ENCODE measurements around the gene MYLK.
"Not testable (repeated sequence)": the region's sequence is repeated elsewhere in the genome, so short reads cannot be mapped to it uniquely, and the experiment has no call there.

Gene MYLK

DNA sequence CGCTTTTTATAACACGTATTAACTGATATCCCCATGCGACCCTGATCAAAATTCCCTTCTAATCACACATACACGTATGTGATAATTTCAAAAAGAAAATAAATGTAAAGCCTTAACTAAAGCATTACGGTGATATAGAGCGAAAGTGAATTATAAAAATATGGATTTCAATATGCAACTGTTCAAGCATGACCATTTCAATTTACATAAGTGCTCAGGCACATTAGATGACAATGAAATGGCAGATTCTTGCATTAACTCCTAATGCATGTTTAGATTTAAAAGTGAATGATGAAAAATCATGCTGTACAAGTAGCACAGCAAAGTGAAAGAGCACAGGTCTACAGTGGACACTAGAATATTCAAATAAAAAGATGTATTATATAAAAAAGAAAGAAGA, 140.1 kb downstream of the MYLK start:
- DNase-seq, result no peak

DNA sequence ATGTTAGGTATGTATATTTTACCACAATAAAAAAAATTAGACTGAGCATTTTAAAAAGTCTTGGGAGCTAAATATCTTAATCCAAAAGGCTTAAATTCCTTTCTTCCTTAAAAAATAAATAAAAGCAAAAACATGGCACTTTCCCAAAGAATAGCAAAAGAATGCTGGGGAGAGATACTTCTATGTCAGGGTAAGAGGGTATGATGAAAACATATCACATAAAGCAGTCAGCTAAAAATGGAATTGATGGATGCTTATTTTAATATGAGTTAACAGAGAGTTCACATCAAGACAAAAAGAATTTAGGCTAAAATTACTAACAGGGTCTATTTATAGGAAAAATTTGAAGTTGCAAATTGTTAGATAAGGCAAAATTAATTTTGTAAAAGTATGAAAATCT, 141.0 kb downstream of the MYLK start:
- DNase-seq, result no peak

DNA sequence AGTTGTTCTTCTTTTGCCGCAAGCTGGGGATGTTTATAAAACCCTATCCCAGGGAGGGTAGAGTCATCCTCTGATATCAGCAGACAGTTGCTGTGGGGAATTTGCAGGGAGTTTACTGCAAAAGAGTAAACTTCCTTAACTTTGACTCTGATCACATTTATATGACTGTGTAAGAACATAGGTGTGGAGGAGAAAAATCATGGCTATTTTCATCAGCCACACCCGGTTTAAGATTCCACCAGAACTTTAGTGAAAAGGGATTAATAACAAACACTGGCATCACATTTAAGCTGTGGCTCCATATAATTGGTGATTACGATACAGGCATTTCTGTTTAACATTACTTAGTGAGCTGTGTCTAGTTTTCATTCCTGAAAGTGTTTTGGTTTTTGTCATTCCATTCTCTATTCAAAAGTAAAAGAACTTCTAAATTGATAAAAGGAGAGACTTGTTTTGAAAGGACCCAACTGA, 143.1 kb downstream of the MYLK start:
- DNase-seq, result no peak

DNA sequence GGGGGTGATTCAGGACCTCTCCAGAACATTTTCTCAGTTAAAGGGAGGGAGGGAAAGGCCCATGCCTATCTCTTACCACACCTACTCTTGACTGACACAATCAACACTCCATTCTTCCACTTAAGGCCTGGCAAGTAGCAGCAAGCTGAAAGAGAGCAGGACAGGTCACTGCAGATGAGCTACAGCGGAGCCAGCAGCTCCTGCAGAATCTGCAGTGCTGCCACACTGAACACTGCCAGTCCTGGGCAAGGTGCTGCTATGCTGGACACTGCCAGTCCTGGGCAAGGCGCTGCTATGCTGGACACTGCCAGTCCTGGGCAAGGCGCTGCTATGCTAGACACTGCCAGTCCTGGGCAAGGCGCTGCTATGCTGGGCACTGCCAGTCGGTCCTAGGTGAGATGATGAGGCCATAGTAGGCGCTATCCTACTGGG, 143.7 kb downstream of the MYLK start:
- DNase-seq, result no peak

DNA sequence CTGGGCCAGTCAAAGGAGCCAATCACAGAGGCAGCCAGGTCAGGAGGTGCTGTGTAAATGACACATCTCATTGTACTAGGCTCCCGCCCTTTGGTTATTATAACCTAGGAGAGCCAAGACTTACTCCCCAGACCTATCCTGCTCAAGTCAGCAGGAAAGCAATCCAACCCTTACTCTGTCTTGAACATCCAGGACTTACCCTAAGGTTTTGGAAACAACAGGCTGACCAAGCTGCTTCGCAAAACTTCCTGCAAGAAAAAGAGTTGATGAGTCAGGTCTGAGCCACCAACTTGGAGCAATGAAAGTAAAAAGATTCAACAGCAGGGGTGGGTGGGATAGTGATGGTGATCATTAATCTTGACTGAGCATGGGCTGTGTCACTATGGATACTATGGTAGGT, 144.4 kb downstream of the MYLK start:
- DNase-seq, result no peak

DNA sequence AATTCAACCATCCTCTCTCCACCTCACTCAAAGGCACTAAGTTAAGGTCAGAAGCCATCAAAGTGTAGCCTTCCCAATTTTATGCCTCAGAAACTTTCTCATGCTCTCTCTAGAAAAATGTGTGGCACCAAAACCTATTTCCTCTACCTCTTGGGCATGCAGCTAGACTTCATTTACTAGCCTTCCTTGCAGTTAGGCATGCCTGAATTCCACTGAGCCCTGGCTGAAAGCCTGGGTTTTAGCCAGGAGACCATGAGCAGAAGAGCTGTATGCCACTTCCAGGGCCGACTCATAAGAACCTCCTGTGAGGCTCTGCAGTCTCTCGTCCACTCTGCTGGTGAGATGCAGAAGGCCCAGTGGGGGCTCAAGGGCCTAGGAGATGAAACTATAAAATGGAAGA, 145.0 kb downstream of the MYLK start:
- DNase-seq, result no peak

DNA sequence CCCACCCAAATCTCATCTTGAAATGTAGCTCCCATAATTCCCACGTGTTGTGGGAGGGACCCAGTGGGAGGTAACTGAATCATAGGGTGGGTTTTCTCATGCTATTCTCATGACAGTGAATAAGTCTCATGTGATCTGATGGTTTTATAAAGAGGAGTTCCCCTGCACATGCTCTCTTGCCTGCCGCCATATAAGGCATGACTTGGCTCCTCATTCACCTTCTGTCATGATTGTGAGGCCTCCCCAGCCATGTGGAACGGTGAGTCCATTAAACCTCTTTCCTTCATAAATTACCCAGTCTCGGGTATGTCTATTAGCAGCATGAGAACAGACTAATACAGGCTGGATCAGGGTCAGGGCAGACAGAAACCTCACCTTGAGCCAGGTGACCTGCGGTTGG, 145.6 kb downstream of the MYLK start:
- DNase-seq, result not testable (repeated sequence)

DNA sequence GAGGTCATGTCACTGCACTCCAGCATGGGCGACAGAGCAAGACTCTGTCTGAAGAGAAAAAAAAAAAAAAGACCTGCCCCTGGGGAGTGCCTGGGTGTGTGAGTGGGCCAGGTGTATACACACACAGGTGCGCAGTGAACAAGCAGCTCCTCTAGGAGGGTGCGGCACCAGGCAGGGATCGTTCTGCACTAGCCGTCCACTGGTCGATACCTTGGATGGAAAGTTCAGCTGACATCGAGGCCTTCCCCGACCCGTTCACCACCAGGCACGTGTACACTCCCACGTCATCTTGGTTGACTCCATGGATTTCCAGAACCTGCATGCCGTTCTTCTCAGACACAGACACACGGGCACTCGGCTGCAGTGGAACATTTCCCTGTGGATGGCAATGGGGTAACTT, 147.0 kb downstream of the MYLK start:
- DNase-seq, result no peak

DNA sequence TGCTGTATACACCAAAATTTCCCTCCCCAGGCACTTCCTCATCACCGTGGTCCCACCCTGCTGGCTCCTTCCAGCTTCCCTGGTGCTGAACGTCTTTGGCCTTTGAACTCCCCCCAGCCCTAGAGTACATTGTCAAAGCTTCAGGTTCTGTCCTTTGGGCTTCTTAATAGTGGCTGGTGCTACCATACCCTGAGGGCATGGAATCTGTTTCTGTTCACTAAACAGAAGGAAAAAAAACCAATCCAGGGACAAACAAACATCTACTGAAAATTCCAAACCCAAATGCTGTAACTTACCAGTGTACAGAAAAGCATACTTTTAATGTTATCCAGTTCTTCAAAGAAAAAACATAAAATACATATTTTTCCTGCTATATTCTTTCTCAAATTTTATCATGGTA, 148.7 kb downstream of the MYLK start:
- no peak for DNase-seq

DNA sequence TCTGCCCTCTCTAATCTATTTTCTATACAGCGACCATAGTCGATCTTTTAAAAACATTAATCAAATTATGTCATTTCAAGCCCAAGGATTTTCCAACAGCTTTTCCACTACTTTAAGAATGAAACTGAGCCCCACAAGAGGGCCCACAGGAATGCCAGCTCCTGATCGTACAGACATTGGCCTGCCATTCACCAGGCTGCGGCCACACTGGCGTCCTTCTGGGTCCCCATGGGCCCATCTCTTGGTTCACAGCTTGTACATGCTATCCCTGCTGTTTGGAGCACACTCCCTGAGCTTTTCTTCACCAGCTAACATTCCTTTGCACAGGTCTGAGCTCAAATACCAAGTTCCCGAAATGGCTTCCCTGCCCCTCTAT, 149.6 kb downstream of the MYLK start:
- DNase-seq, result no peak

DNA sequence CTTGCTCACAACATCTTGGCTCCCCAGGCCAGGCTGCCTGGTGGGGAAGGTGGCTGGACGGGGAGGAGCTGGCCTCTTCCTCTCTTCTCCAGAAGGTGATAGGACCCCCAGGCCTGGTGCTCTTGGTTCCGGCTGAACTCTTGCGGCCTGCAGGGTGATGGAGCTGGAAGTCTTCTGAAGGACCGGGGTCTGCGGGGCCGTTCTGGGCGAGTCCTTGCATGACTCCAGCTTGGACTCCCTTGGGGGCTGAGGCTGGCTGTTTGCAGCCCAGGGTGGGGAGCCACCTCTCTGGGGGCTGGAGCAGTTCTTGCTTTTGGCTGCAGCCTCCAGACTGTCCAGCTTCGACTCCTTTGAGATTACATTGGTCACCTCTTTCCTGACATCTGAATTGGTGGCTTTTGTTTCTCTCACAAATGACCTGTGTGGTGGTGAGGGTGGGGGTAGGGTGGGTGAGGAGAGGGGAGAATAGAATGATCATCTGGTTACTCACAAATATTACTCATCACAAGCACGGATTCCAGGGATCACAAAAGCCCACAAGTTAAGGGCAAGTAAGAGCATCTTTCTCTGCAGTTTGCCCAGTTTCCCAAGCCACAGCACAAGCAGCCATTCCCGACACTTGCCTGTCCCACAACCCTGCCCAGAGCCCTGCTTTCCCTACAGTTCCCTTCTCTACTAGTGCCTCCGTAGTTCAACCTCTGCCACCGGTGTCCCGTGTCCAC, 150.2 kb downstream of the MYLK start:
- no peak for DNase-seq

DNA sequence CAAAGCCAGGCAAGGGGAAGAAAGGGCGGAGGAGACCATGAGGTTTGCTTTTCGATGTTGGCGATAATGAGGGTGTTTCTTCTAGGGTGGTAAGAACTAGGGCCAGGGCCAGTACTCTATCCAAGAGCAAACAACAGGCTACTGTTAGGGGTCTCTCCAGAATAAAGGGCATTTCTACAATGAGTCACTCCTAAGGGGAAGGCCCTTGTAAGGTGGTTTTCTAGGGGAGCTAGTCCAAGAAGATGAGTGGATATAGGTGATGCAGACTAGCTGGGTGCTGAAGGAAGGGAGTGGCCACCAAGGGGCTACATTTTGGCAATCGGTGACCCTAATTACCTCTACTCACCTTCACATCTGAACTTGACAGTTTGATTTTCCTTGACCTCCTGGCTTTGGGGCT, 150.8 kb downstream of the MYLK start:
- DNase-seq, result no peak

DNA sequence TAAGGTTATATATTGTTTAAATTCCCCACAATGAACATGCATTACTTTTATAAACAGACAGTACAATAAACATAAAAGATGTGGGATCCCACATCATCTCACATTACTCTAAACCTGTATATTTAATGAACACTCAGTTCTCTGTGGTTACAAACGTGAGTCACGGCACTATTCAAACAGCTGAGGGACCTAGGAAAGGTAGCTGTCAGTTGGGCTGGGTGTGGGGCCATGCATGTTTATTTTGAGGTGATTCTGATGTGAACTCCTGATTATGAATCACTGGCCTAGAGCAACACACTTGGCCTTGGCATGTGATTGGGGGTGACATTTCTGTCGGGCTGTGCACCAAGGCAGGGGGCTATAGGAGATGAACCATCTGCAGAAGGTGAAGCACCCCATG, 151.7 kb downstream of the MYLK start:
- no peak for DNase-seq

DNA sequence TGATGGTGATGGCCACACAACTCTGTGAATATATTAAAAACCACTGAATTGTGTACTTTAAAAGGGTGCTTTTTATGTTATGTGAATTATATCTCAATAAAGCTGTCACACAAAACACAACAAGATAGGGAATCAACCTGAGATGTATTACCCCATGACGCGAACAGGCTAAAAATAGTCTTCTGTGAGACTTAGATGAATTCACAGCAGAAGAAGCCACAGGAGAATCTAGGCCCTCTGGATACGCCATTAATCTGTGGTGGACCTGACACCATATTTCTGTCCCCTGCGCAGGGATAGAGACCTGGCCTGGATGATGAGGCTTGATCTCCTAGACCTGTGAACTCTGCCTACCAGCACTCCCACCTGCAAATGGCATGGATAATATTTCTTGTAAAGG, 153.3 kb downstream of the MYLK start:
- no peak for DNase-seq

DNA sequence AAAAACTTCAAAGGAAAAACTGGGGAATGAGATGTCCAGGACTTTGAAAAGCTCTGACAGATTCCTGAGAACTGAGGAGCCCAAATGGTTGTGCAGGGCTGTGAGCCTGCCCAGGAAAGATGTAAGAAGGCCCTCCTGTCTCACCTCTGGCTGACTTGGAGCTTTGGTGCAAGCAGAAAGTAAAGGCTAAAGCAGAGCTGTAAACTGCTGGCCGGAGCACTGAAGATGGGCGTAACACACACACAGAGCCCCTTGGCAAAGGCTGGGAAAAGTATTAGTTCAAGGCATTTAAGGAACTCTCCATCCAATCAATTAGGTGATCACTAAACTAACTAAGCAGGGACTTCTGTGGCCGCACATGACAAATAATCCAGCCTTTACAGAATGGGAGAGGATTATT, 155.1 kb downstream of the MYLK start:
- no peak for DNase-seq

DNA sequence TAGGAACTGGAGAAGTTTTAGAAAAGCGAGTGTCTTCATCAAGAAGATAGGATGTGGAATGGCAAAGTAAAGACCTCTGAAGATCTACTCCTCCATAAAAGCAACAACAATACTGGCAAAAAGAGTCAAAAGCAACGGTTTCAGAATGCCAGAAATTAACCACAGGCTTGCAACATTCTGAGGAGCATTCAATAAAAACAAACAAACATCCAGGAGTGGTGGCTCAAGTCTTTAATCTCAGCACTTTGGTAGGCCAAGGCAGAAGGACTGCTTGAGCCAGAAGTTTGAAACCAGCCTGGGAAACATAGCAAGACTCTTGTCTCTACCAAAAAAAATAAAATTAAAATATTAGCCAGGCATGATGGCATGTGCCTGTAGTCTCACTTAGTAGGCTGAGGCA, 156.1 kb downstream of the MYLK start:
- DNase-seq, result no peak

DNA sequence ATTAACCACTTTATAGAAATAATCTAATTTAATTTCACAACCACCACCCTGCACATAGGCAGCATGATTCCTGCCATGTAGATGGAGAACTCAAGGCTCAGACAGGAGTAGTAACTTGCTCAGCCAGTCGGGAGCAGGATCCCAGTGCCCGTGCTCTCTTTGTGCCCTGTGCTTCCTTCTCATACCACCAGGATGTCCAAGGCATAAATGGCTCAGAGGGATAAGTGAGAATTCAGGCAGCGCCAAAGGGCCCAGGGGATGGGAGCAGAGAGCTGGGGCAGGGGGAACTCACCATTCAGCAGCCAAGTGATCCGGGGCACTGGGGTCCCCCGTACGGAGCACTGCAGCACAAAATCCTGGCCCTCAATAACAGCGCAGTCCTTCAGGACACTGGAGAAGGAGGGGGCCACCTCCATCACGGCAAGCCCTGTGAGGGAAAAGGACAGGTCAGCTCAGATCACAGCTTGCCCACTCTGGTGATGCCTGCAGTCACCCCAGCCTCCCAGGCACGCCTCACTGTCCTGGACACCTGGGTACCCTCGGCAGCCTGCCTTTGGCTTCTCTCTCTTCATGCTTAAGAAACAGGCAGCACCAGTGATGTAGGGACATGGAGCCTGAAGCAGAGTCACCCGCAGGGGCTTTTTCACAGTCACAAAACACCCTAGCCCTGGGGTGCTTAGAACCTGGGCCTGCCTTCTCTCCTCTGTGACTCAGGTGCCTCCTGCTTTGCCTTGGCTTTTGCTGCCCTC, 158.3 kb downstream of the MYLK start:
- DNase-seq, result no peak

DNA sequence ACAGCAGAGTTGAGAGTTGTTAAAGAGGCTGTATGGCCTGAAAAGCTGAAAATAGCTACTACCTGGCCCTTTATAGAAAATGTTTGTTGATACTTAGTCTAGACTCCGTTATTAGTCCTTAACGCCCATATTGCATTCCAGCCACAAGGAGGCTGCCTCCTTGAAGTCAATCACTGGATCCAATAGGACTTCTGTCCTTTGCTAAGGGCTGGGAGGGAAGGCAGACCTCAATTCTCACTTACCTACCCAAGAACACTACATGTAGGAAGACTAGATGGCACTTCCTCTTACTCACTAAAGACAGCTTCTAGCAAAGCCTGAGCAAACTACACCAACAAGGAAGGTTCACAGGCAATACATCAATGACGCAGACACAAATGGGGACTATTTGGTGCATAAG, 159.8 kb downstream of the MYLK start:
- no peak for DNase-seq

DNA sequence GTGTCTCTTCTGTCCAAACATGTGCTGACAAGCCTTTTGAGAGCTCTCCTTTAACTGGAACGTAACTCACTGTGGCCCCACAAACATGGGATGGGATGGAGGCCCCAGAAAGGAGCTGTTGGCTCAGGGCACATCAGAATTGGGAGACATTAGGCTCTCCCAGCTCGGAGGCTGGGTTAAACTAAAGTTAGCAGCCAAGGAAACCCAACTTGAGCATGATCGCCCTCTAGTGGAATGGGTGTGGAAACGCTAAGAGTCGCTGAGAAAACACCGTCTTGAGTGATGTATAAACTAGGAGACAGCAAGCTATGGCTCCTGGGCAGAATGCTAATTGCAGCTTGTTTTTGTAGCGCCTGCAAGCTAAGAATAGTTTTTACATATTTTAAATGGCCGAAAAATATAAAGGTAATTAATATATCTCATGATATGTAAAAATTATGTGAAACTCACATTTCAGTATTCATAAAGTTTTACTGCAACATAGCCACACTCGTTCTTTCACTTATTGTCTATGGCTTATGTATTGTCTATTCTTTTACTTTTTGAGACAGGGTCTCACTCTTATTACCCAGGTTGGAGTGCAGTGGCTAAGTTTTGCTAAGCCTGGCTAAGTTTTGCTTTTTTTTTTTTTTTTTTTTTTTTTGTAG, 160.5 kb downstream of the MYLK start:
- peak; percentile 67 for DNase-seq

DNA sequence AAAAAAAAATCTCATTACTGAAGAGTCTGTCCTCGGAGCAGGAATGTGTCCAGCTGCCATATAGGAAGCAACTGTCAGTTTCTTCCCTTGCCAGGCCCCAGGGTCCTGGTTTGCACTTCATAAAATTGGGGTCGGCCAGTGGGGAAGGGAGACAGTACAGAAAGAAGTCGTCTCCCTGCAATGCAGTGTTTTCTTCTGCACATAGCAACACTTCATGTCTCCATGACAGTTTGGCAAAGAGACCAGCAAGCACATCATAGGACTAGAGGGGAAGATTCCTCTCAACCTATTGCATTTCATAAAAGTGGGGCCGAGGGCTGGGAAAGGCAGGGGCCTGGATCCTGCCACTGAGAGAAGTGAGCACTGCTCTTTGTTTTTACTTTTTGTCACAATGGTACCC, 161.1 kb downstream of the MYLK start:
- DNase-seq, result no peak

DNA sequence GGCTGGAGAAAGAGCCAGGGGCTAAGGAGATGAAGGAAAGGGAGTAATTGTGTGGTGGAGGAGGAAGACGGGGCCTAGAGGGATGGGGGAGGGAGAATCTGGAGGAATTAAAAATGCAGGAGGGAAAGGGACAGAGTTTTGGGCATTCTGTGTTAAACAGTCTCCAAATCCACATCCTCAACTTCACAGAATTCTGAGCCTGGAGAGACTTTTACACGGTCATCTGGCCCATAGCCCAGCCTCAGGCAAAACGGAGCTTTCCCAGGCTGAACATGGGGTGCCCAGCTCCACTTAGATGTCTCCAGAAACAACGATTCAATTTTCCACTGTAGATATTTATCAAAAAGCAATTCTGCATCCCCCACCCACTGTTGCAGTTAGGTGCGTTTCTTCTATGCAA, 161.7 kb downstream of the MYLK start:
- DNase-seq, result no peak

DNA sequence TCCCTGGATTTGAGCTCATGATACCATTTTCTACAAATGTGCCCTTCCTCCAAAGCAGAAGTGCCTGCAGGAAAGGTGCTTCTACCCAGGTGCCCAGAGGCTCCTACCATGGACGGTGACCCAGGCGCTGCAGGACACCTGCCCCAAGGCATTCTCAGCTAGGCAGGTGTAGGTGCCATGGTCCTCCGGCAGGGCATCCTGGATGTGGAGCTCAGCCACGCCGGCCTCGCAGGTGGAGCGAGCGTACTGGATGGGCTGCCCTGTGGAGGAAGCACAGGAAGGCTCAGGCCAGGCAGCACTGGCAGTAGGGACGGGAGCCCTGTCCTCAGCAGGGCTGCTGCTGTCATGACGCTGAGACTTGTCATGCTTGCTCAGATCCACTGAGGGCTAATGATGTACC, 162.1 kb downstream of the MYLK start:
- no peak for DNase-seq

DNA sequence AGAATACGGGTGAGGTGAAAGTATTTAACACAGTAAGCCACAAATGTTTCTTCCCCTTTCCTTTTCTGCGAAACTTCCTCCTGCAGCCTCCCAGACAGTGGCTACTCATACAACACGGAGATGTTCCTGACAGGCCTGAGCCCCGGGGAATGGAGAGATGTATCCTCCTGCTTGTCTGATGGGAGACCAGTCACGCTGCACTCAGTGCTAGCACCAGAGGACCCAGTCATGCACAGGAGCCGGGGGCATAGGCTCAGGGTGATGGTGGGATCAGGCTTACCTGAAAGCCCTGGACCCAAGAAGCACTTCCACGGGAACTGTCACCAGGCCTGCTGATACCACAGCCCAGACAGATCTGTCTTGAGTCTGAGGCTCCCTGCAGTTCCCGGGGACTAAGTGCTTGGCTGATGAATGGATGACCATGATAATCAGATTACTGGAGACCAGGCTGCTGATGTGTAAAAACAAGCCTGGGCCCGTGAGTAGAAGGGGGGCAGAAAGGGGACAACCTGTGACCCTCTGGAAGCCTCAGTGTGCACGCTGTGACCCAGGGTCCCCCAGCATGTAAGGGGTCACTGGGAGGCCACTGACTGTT, 162.9 kb downstream of the MYLK start:
- not testable (repeated sequence) for DNase-seq

DNA sequence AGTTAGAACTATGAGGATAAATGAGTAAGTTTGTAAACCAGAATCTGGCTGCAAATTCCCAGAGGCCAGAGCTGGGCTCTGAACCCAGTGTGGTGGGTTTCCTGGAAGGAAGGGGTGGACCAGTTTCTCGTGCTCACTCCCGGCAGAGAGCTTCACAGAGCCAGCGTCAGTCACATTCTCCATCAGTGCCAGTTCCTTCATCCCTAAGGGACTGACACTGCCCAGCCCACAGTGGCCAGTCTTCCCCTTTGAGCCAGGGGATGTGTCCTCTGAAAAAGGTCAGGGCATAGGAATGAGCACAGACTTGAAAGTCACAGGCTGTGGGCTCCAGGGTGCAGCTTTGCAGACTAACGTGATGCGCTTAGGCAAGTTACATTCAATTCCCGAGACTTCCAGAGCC, 163.5 kb downstream of the MYLK start:
- no peak for DNase-seq

Data from activated effector memory CD4-positive, alpha-beta T cell treated with anti-CD3 and anti-CD28 coated beads, Interleukin-2, amount 50 U/mL, for 16 hours (primary cell).